Tibial nerve (tissue), 4 donors: ENCODE data around the gene CCBE1. TPM values are rescaled to one million over a fixed set of nuclear protein-coding genes. Genes with fewer than 3 reads are reported as not detected.

Experiments
- DNase-seq, 2 donors: peaks; one replicate each; pipeline ENCODE4 v3.0.0-alpha.2; 2019; ENCODE audit warnings: low spot score in 2 of 2
- H3K27ac ChIP-seq, 4 donors: fragments of 200-600 bp; sonication (generic) in 3 of 4; one replicate each; pipeline ENCODE4 v1.5.1; 2017 to 2019; ENCODE audit warnings: mild to moderate bottlenecking in 1 of 4
- H3K27me3 ChIP-seq, 2 donors: fragments of 200-600 bp; sonication (generic) in 1 of 2; one replicate each; pipeline versions ENCODE4 v1.5.1 to v1.6.0; 2017 to 2019
- H3K36me3 ChIP-seq, 3 donors: fragments of 200-600 bp; sonication (generic); one replicate each; pipeline ENCODE4 v1.5.1; 2018 to 2019
- H3K4me1 ChIP-seq, 4 donors: fragments of 200-600 bp; sonication (generic) in 3 of 4; one replicate each; pipeline ENCODE4 v1.5.1; 2017 to 2019
- H3K4me3 ChIP-seq, 4 donors: fragments of 200-600 bp; sonication (generic) in 3 of 4; one replicate each; pipeline ENCODE4 v1.5.1; 2017 to 2019; ENCODE audit warnings: mild to moderate bottlenecking in 1 of 4, moderate library complexity in 1 of 4
- H3K9me3 ChIP-seq, 4 donors: fragments of 200-600 bp; sonication (generic) in 3 of 4; one replicate each; pipeline ENCODE4 v1.5.1; 2017 to 2019
- EP300 ChIP-seq, 2 donors: sonication (generic); formaldehyde crosslinking; IDR thresholded peaks; one replicate each; pipeline ENCODE4 v1.6.1; 2017; ENCODE audit warnings: antibody characterized with exemption in 2 of 2, mild to moderate bottlenecking in 1 of 2
- POLR2A ChIP-seq, 2 donors: fragments of 450-650 bp; IDR thresholded peaks; one replicate each; pipeline ENCODE4 v1.6.1; 2017; ENCODE audit warnings: antibody characterized with exemption in 2 of 2, mild to moderate bottlenecking in 2 of 2, moderate library complexity in 2 of 2
- WGBS, 2 donors: methylation state at CpG; one replicate each; pipeline ENCODE4 v1.1.5; 2018; 5-methylcytosine and 5-hydroxymethylcytosine counted together
- total RNA-seq, 4 donors: library from RNA; depleted of rRNA; stranded (reverse); fragments of >200 nt; gene quantifications; one replicate each; pipeline ENCODE4 v1.1.0, GENCODE V29; 2016
- TF ChIP-seq, protein P1 (sequence below), 5 experiments: fragments of 200-600 bp in 3 of 5; fragments of 450-650 bp in 2 of 5; sonication (generic) in 3 of 5; IDR thresholded peaks; one replicate each; pipeline ENCODE4 v1.5.1; 2016 to 2019; ENCODE audit warnings: antibody characterized with exemption in 5 of 5, mild to moderate bottlenecking in 3 of 5, moderate library complexity in 2 of 5

CCBE1 gene
- total RNA-seq, 4 donors from 2014 or later, result 0.30 to 3.9 (median 1.3) TPM

GRCh38 chr18:59387687-59388565, 309.3 kb downstream of the CCBE1 start:
- TF ChIP-seq, protein P1, sequence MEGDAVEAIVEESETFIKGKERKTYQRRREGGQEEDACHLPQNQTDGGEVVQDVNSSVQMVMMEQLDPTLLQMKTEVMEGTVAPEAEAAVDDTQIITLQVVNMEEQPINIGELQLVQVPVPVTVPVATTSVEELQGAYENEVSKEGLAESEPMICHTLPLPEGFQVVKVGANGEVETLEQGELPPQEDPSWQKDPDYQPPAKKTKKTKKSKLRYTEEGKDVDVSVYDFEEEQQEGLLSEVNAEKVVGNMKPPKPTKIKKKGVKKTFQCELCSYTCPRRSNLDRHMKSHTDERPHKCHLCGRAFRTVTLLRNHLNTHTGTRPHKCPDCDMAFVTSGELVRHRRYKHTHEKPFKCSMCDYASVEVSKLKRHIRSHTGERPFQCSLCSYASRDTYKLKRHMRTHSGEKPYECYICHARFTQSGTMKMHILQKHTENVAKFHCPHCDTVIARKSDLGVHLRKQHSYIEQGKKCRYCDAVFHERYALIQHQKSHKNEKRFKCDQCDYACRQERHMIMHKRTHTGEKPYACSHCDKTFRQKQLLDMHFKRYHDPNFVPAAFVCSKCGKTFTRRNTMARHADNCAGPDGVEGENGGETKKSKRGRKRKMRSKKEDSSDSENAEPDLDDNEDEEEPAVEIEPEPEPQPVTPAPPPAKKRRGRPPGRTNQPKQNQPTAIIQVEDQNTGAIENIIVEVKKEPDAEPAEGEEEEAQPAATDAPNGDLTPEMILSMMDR (IDR thresholded peaks at IDR 0.05), result no peak
- TF ChIP-seq EP300 (IDR thresholded peaks at IDR 0.05), result no peak
- TF ChIP-seq POLR2A (IDR thresholded peaks at IDR 0.05), result no peak
- H3K4me3 ChIP-seq, result no peak overlapping the region
- WGBS, 2 donors, result 71 to 74% methylated on average over 11 of the region's 11 CpGs
- peaks cover 0 to 10% (median 0%) of the 10 kb centered on the region in 4 donors for H3K4me1 ChIP-seq
- no peak for DNase-seq
- H3K36me3 ChIP-seq, result no peaks in the 10 kb centered on the region
- H3K27ac ChIP-seq, result no peak overlapping the region
- peaks cover 0 to 4% of the 10 kb centered on the region in 2 donors for H3K27me3 ChIP-seq
- H3K9me3 ChIP-seq, result no peaks in the 10 kb centered on the region

DNA sequence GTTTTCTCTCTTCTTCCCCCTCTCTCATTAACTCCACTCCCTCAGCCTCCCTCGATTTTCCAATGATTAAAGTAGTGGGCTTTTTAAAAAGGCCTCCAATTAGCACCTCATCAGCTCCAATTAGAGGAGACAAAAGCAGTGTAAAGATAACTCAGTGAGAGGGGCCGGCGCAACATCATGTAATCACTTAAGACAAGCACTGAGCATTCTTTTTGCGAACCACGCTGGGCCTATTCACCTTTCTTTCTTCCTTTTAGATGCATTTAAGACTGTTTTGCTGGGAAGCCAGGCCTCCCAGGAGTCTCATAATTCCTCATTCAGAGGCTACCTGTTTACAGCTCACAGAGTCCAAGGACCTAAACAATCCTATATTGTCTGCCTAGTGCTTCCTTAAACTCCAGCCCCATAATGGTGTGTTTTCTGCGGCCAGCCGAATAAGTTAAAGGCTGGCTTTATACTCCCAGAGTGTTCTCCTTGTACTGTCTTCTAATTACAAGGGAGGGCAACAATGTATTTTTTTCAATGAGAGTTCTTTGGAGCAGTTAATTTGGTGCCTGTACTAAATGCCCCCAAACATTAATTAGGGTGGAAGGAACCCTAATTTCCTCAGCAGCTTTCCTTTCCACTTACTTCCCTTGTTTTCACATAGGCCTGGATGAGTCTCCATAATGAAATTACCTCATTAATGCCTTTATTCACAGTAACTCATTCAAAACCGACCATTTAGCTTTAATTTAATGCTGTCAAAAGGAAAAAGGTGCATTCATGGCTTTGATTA, 310.1 kb downstream of the CCBE1 start:
- WGBS, 2 donors, result 61 to 72% methylated on average over 8 of the region's 8 CpGs
- H3K36me3 ChIP-seq, result no peaks in the 10 kb centered on the region
- no peak for TF ChIP-seq EP300 (IDR thresholded peaks at IDR 0.05)
- no peak for TF ChIP-seq POLR2A (IDR thresholded peaks at IDR 0.05)
- no peak for DNase-seq
- H3K27ac ChIP-seq, result no peak overlapping the region
- peaks cover 0 to under 1% of the 10 kb centered on the region in 2 donors for H3K27me3 ChIP-seq
- H3K4me1 ChIP-seq, result peaks cover 0 to 10% (median 0%) of the 10 kb centered on the region in 4 donors
- H3K9me3 ChIP-seq, result no peaks in the 10 kb centered on the region
- H3K4me3 ChIP-seq, result no peak overlapping the region

GRCh38 chr18:59385191-59385590, 312.0 kb downstream of the CCBE1 start:
- Histone ChIP-seq H3K4me3 (no peak overlapping the region), H3K4me1 (peaks cover 0 to 10% (median 0%) of the 10 kb centered on the region in 4 donors), H3K36me3 (no peaks in the 10 kb centered on the region), H3K27ac (no peak overlapping the region), H3K9me3 (no peaks in the 10 kb centered on the region), H3K27me3 (no peaks in the 10 kb centered on the region)
- WGBS, 2 donors, result 89% methylated on average over 4 of the region's 4 CpGs
- TF ChIP-seq, protein P1 (IDR thresholded peaks at IDR 0.05), result no peak
- TF ChIP-seq POLR2A (IDR thresholded peaks at IDR 0.05) (no peak), EP300 (IDR thresholded peaks at IDR 0.05) (no peak)
- DNase-seq, result no peak

- peaks cover 0 to 1% (median 0%) of the 10 kb centered on the region in 4 donors for H3K4me1 ChIP-seq
- no peaks in the 10 kb centered on the region for H3K27me3 ChIP-seq
- no peak for DNase-seq
- TF ChIP-seq POLR2A (IDR thresholded peaks at IDR 0.05), result no peak
- TF ChIP-seq EP300 (IDR thresholded peaks at IDR 0.05), result no peak
- TF ChIP-seq, protein P1 (IDR thresholded peaks at IDR 0.05), result no peak
- no peak overlapping the region for H3K27ac ChIP-seq
- no peak overlapping the region for H3K4me3 ChIP-seq
- no peaks in the 10 kb centered on the region for H3K36me3 ChIP-seq
- 54 to 57% methylated on average over 6 of the region's 6 CpGs for WGBS, 2 donors
- no peaks in the 10 kb centered on the region for H3K9me3 ChIP-seq
These were observed 313.4 kb downstream of the CCBE1 start for GRCh38 chr18:59383851-59384250.

DNA sequence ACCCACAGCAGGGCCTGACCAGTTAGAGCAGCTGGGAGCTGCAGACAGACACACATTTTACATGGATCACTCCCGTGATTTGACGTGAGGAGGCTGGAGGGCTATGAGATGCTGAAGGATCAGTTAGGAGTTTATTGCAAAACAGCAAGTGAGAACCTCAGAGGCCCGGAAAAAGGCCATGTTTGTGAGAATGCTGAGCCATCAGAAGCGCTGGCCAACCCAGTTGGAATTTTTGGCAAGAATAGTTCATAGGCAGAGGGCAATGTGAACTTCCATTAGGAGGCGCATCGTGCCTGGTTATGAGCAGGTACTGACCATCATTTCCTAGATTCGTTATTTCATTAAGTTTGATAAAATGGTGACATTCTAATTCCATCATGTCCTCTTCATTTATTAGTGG, 314.8 kb downstream of the CCBE1 start:
- DNase-seq, result no peak
- Histone ChIP-seq H3K27ac (no peak overlapping the region), H3K4me1 (no peaks in the 10 kb centered on the region), H3K4me3 (no peak overlapping the region), H3K9me3 (no peaks in the 10 kb centered on the region), H3K36me3 (no peaks in the 10 kb centered on the region), H3K27me3 (no peaks in the 10 kb centered on the region)
- WGBS, 2 donors, result 81 to 83% methylated on average over 7 of the region's 7 CpGs
- TF ChIP-seq, protein P1 (IDR thresholded peaks at IDR 0.05), result no peak
- TF ChIP-seq POLR2A (IDR thresholded peaks at IDR 0.05), result no peak
- no peak for TF ChIP-seq EP300 (IDR thresholded peaks at IDR 0.05)
